CD4-positive, alpha-beta T cell (primary cell): Measurements from ENCODE around the gene AK8. TPM values are rescaled to one million over a fixed set of nuclear protein-coding genes. Genes with fewer than 3 reads are reported as not detected.
"Not testable (repeated sequence)": the region's sequence is repeated elsewhere in the genome, so short reads cannot be mapped to it uniquely, and the experiment has no call there.

Experiments used
- ATAC-seq: fragments of 200-7000 bp; cut with Tn5 transposase; one replicate; pipeline ENCODE4 v1.10.0; 2022; ENCODE audit warnings: mild to moderate bottlenecking; ENCODE audit not compliant: poor library complexity
- CTCF ChIA-PET: fragments of 350-600 bp; sonication (Branson Sonifier 250); formaldehyde crosslinking; loops from one replicate; lab custom pipeline; 2021; ENCODE audit warnings: antibody characterized with exemption, inconsistent platforms; lab: Charles Lee
- POLR2A ChIA-PET: fragments of 350-600 bp; sonication (Branson Sonifier 250); formaldehyde crosslinking; loops from one replicate; lab custom pipeline; 2021; ENCODE audit warnings: antibody characterized with exemption, inconsistent platforms; lab: Charles Lee
- DNase-seq, 14 experiments: peaks; one replicate each; pipeline ENCODE4 v3.0.0-alpha.2; 2013 to 2020; ENCODE audit warnings: mixed read lengths in 2 of 14
- H3K27ac ChIP-seq, 2 donors: one replicate each; pipeline versions ENCODE4 v1.5.1 to v1.7.0; 2013; ENCODE audit warnings: low read length in 2 of 2, low read depth in 1 of 2, mild to moderate bottlenecking in 1 of 2
- H3K27me3 ChIP-seq, 2 experiments: 1 replicate in 1 of 2; 2 replicates in 1 of 2; pipeline versions ENCODE4 v1.6.1 to v1.7.0; 2013; ENCODE audit warnings: low read length in 2 of 2, control low read depth in 1 of 2, mild to moderate bottlenecking in 1 of 2, moderate library complexity in 1 of 2; ENCODE audit not compliant: insufficient read depth in 2 of 2, control insufficient read depth in 1 of 2
- H3K36me3 ChIP-seq: one replicate; pipeline ENCODE4 v1.6.1; 2013; ENCODE audit warnings: low read length, control low read depth; ENCODE audit not compliant: insufficient read depth
- H3K4me1 ChIP-seq: one replicate; pipeline ENCODE4 v1.6.1; 2013; ENCODE audit warnings: low read length, control low read depth; ENCODE audit not compliant: insufficient read depth
- H3K4me3 ChIP-seq: one replicate; pipeline ENCODE4 v1.5.1; 2013; ENCODE audit warnings: mild to moderate bottlenecking, low read length, moderate library complexity
- H3K9me3 ChIP-seq, 2 experiments: 1 replicate in 1 of 2; 2 replicates in 1 of 2; pipeline versions ENCODE4 v1.6.1 to v1.7.0; 2013; ENCODE audit warnings: low read length in 2 of 2, mild to moderate bottlenecking in 2 of 2, control low read depth in 1 of 2, moderate library complexity in 1 of 2; ENCODE audit not compliant: control insufficient read depth in 1 of 2, insufficient read depth in 1 of 2
- H3K27ac Mint-ChIP-seq: one replicate; pipeline ENCODE4 v1.8.0; 2020; ENCODE audit warnings: mixed read lengths
- H3K27me3 Mint-ChIP-seq: one replicate; pipeline ENCODE4 v1.8.0; 2021; ENCODE audit warnings: mixed read lengths
- H3K36me3 Mint-ChIP-seq: one replicate; pipeline ENCODE4 v1.8.0; 2021; ENCODE audit warnings: low read depth, mixed read lengths
- H3K4me1 Mint-ChIP-seq: one replicate; pipeline ENCODE4 v1.8.0; 2021; ENCODE audit warnings: low read depth, mixed read lengths
- H3K4me3 Mint-ChIP-seq: one replicate; pipeline ENCODE4 v1.8.0; 2020; ENCODE audit warnings: mild to moderate bottlenecking, mixed read lengths
- H3K9me3 Mint-ChIP-seq: one replicate; pipeline ENCODE4 v1.8.0; 2020; ENCODE audit warnings: mixed read lengths
- intact Hi-C, 2 experiments: fragments of 100-400 bp; cut with DNase I in 1 of 2; cut with micrococcal nuclease in 1 of 2; formaldehyde crosslinking; loops; one replicate each; pipeline versions ENCODE4 v1.15.1 to v1.9.0; 2023 to 2025; cut with DNase I, micrococcal nuclease
- total RNA-seq, 174 experiments: library from RNA in 2 of 174; stranded (reverse) in 2 of 174; gene quantifications; one replicate each; pipeline ENCODE4 v1.2.3 and lab custom pipeline; 2021 to 2026
- TF ChIP-seq, protein P1 (sequence below): fragments of 200-600 bp; IDR thresholded peaks from one replicate; pipeline ENCODE4 v1.8.0; 2022; ENCODE audit warnings: antibody characterized with exemption, mild to moderate bottlenecking

AK8 gene
- total RNA-seq, 2 experiments from 2014 or later = not detected

GRCh38 chr9:132773764-132774339 is 104.2 kb downstream of the AK8 start:
- ATAC-seq (no peak), DNase-seq (no peak)
- ChIA-PET CTCF (interaction anchor here (0.6 kb wide), 1 partner anchor 128 kb away, joined by 4 read pairs; no protein-coding TSS in a partner anchor), POLR2A (no interaction called here)
- TF ChIP-seq, protein P1, sequence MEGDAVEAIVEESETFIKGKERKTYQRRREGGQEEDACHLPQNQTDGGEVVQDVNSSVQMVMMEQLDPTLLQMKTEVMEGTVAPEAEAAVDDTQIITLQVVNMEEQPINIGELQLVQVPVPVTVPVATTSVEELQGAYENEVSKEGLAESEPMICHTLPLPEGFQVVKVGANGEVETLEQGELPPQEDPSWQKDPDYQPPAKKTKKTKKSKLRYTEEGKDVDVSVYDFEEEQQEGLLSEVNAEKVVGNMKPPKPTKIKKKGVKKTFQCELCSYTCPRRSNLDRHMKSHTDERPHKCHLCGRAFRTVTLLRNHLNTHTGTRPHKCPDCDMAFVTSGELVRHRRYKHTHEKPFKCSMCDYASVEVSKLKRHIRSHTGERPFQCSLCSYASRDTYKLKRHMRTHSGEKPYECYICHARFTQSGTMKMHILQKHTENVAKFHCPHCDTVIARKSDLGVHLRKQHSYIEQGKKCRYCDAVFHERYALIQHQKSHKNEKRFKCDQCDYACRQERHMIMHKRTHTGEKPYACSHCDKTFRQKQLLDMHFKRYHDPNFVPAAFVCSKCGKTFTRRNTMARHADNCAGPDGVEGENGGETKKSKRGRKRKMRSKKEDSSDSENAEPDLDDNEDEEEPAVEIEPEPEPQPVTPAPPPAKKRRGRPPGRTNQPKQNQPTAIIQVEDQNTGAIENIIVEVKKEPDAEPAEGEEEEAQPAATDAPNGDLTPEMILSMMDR = no peak
- Histone ChIP-seq H3K4me1 (peaks cover 16% of the 10 kb centered on the region), H3K27me3 (peaks cover 0 to 3% of the 10 kb centered on the region in 2 experiments), H3K4me3 (no peak overlapping the region), H3K36me3 (no peaks in the 10 kb centered on the region), H3K9me3 (peaks cover 0 to 8% of the 10 kb centered on the region in 2 experiments), H3K27ac (no peak overlapping the region)
- Mint-ChIP-seq H3K27me3 (peaks cover 9% of the 10 kb centered on the region), H3K9me3 (no peaks in the 10 kb centered on the region), H3K4me3 (no peak overlapping the region), H3K27ac (peak overlapping the region; percentile 21), H3K36me3 (no peaks in the 10 kb centered on the region), H3K4me1 (peaks cover 30% of the 10 kb centered on the region)
- intact Hi-C loops = loop anchor here in 1 of 2 experiments (5.0 kb wide), 1 partner anchor 102 kb away; the partner anchor contains the start of gene GTF3C4

DNA sequence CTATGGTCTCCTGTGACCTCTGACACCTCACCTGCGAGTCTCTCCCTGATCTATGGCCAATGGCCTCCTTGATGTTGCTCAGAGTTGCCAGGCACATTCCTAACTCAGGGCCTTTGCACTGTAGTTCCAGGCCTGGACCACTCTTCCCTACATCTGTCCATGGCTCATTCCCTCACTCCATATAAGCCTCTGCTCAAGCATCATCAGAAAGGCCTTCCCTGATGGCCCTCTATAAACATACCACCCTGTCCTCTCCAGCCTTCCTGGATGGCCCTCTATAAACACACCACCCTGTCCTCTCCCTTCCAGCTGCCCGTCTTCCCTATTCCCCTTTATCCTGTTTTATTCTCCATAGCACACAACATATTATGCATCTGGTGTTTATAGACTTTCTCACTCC is 105.0 kb downstream of the AK8 start:
- DNase-seq (no peak), ATAC-seq (no peak)
- peaks cover 0 to 8% of the 10 kb centered on the region in 2 experiments for H3K9me3 ChIP-seq
- peaks cover 0 to 1% of the 10 kb centered on the region in 2 experiments for H3K27me3 ChIP-seq
- TF ChIP-seq, protein P1 = no peak
- H3K4me1 ChIP-seq = peaks cover 16% of the 10 kb centered on the region
- ChIA-PET POLR2A (no interaction called here), CTCF (no interaction called here)
- intact Hi-C loops = loop anchor here in 1 of 2 experiments (5.0 kb wide), 1 partner anchor 101 kb away; the partner anchor contains the start of gene GTF3C4
- peaks cover 36% of the 10 kb centered on the region for H3K4me1 Mint-ChIP-seq
- H3K9me3 Mint-ChIP-seq = no peaks in the 10 kb centered on the region
- H3K36me3 ChIP-seq = no peaks in the 10 kb centered on the region
- H3K36me3 Mint-ChIP-seq = no peaks in the 10 kb centered on the region
- H3K4me3 Mint-ChIP-seq = peak overlapping the region; percentile 99
- H3K27ac Mint-ChIP-seq = peak overlapping the region; percentile 21
- H3K4me3 ChIP-seq = no peak overlapping the region
- H3K27ac ChIP-seq = no peak overlapping the region
- peaks cover 9% of the 10 kb centered on the region for H3K27me3 Mint-ChIP-seq

- H3K27ac ChIP-seq, H3K9me3 Mint-ChIP-seq, ATAC-seq, H3K27me3 ChIP-seq, CTCF ChIA-PET, POLR2A ChIA-PET, H3K9me3 ChIP-seq, H3K4me3 ChIP-seq, H3K27ac Mint-ChIP-seq, H3K27me3 Mint-ChIP-seq, H3K36me3 ChIP-seq, H3K36me3 Mint-ChIP-seq, DNase-seq: not testable (repeated sequence)
- peaks cover 40% of the 10 kb centered on the region for H3K4me1 Mint-ChIP-seq
- peak overlapping the region; percentile 99 for H3K4me3 Mint-ChIP-seq
- intact Hi-C loops = loop anchor here in 1 of 2 experiments (5.0 kb wide), 1 partner anchor 99 kb away; the partner anchor contains the start of gene GTF3C4
- H3K4me1 ChIP-seq = peaks cover 16% of the 10 kb centered on the region
Measured at GRCh38 chr9:132771752-132772151, 106.3 kb downstream of the AK8 start.
